WTC11 (cell line): ENCODE measurements around the gene ODAD4. TPM values are rescaled to one million over a fixed set of nuclear protein-coding genes. Genes with fewer than 3 reads are reported as not detected.

Experiments
- ATAC-seq: fragments of 200-7000 bp; cut with Tn5 transposase; 2 replicates; pipeline ENCODE4 v1.10.0; 2021; ENCODE audit warnings: mild to moderate bottlenecking, moderate library complexity
- CTCF ChIA-PET: fragments of 300-600 bp; sonication (Branson Sonifier 250); formaldehyde crosslinking; loops from one replicate; lab custom pipeline; 2021; ENCODE audit warnings: antibody characterized with exemption; lab: Charles Lee
- POLR2A ChIA-PET: fragments of 350-600 bp; sonication (Branson Sonifier 250); formaldehyde crosslinking; loops from one replicate; lab custom pipeline; 2021; ENCODE audit warnings: antibody characterized with exemption; lab: Charles Lee
- DNase-seq: peaks from one replicate; pipeline ENCODE4 v3.0.0; 2021; ENCODE audit warnings: low spot score
- H3K27ac Mint-ChIP-seq: 2 replicates; pipeline ENCODE4 v1.8.0; 2021; ENCODE audit warnings: mixed read lengths
- H3K27me3 Mint-ChIP-seq: 2 replicates; pipeline ENCODE4 v1.8.0; 2021; ENCODE audit warnings: low read depth, mild to moderate bottlenecking, moderate library complexity, mixed read lengths
- H3K36me3 Mint-ChIP-seq: 2 replicates; pipeline ENCODE4 v1.8.0; 2021; ENCODE audit warnings: mixed read lengths
- H3K4me1 Mint-ChIP-seq: 2 replicates; pipeline ENCODE4 v1.8.0; 2022; ENCODE audit warnings: mixed read lengths
- H3K4me3 Mint-ChIP-seq: 2 replicates; pipeline ENCODE4 v1.8.0; 2021; ENCODE audit warnings: mild to moderate bottlenecking, moderate library complexity, mixed read lengths
- H3K9me3 Mint-ChIP-seq: 2 replicates; pipeline ENCODE4 v1.8.0; 2021; ENCODE audit warnings: mixed read lengths
- ELF4 ChIP-seq: sonication (generic); formaldehyde crosslinking; IDR thresholded peaks from 2 replicates; pipeline ENCODE4 v1.8.1; 2022; ENCODE audit warnings: low read depth, mild to moderate bottlenecking, moderate library complexity, missing genetic modification reagents
- ERG ChIP-seq: fragments of 250-450 bp; sonication (Bioruptor Pico); IDR thresholded peaks from 2 replicates; pipeline ENCODE4 v1.8.0; 2021; ENCODE audit warnings: mild to moderate bottlenecking
- ETV6 ChIP-seq: sonication (generic); formaldehyde crosslinking; IDR thresholded peaks from 2 replicates; pipeline ENCODE4 v1.8.1; 2022; ENCODE audit warnings: mild to moderate bottlenecking, missing genetic modification reagents
- FOXK1 ChIP-seq: sonication (generic); formaldehyde crosslinking; IDR thresholded peaks from 2 replicates; pipeline ENCODE4 v1.8.0; 2022; ENCODE audit warnings: mild to moderate bottlenecking, moderate library complexity, missing genetic modification reagents
- GRHL2 ChIP-seq: fragments of 250-450 bp; sonication (Bioruptor Pico); IDR thresholded peaks from 2 replicates; pipeline ENCODE4 v1.8.0; 2022; ENCODE audit warnings: mild to moderate bottlenecking, moderate library complexity; ENCODE audit not compliant: insufficient replicate concordance, severe bottlenecking
- IRF2 ChIP-seq: sonication (generic); formaldehyde crosslinking; IDR thresholded peaks from 2 replicates; pipeline ENCODE4 v1.8.0; 2022; ENCODE audit warnings: low read depth, missing genetic modification reagents, borderline replicate concordance
- MAX ChIP-seq: sonication (generic); formaldehyde crosslinking; IDR thresholded peaks from 2 replicates; pipeline ENCODE4 v1.8.0; 2022; ENCODE audit warnings: mild to moderate bottlenecking, missing genetic modification reagents
- OVOL2 ChIP-seq: fragments of 250-450 bp; sonication (Bioruptor Pico); IDR thresholded peaks from 2 replicates; pipeline ENCODE4 v1.9.0; 2021; ENCODE audit warnings: mild to moderate bottlenecking, borderline replicate concordance
- SP1 ChIP-seq: sonication (generic); formaldehyde crosslinking; conservative IDR thresholded peaks from 2 replicates; pipeline ENCODE4 v1.8.1; 2022; ENCODE audit warnings: missing genetic modification reagents
- TEAD4 ChIP-seq: sonication (generic); formaldehyde crosslinking; IDR thresholded peaks from 2 replicates; pipeline ENCODE4 v1.8.0; 2022; ENCODE audit warnings: mild to moderate bottlenecking, missing genetic modification reagents
- TP53 ChIP-seq: sonication (generic); formaldehyde crosslinking; IDR thresholded peaks from 2 replicates; pipeline ENCODE4 v1.8.1; 2023; ENCODE audit warnings: mild to moderate bottlenecking, missing genetic modification reagents
- USF2 ChIP-seq: sonication (generic); formaldehyde crosslinking; IDR thresholded peaks from 2 replicates; pipeline ENCODE4 v1.8.1; 2023; ENCODE audit warnings: mild to moderate bottlenecking, missing genetic modification reagents, moderate library complexity
- ZNF121 ChIP-seq: sonication (generic); formaldehyde crosslinking; IDR thresholded peaks from 2 replicates; pipeline ENCODE4 v1.8.0; 2023; ENCODE audit warnings: missing genetic modification reagents
- ZNF512 ChIP-seq: sonication (generic); formaldehyde crosslinking; IDR thresholded peaks from 2 replicates; pipeline ENCODE4 v1.8.1; 2022; ENCODE audit warnings: missing genetic modification reagents, borderline replicate concordance
- ZNF671 ChIP-seq: fragments of 250-450 bp; sonication (Bioruptor Pico); IDR thresholded peaks from 2 replicates; pipeline ENCODE4 v1.8.0; 2021; ENCODE audit warnings: mild to moderate bottlenecking
- total RNA-seq: library from RNA; stranded (reverse); gene quantifications from 3 replicates; pipeline ENCODE4 v1.2.3, GENCODE V29; 2021
- TF ChIP-seq, protein P1 (sequence below): sonication (generic); formaldehyde crosslinking; IDR thresholded peaks from 2 replicates; pipeline ENCODE4 v1.8.1; 2022; ENCODE audit warnings: low read depth, mild to moderate bottlenecking, moderate library complexity, missing genetic modification reagents, borderline replicate concordance
- TF ChIP-seq, protein P2 (sequence below): fragments of 250-450 bp; sonication (Bioruptor Pico); IDR thresholded peaks from 2 replicates; pipeline ENCODE4 v1.9.0; 2021; ENCODE audit warnings: mild to moderate bottlenecking, borderline replicate concordance
- TF ChIP-seq, protein P3 (sequence below): sonication (generic); formaldehyde crosslinking; IDR thresholded peaks from 2 replicates; pipeline ENCODE4 v1.8.1; 2022; ENCODE audit warnings: mild to moderate bottlenecking, moderate library complexity, missing genetic modification reagents
- TF ChIP-seq, protein P4 (sequence below): sonication (generic); formaldehyde crosslinking; IDR thresholded peaks from 2 replicates; pipeline ENCODE4 v1.8.1; 2023; ENCODE audit warnings: mild to moderate bottlenecking, missing genetic modification reagents
- TF ChIP-seq, protein P5 (sequence below): sonication (generic); formaldehyde crosslinking; IDR thresholded peaks from 2 replicates; pipeline ENCODE4 v1.8.0; 2022; ENCODE audit warnings: mild to moderate bottlenecking, missing genetic modification reagents

Gene ODAD4
- total RNA-seq, 1 experiment from 2014 or later = 1.9 TPM

DNA sequence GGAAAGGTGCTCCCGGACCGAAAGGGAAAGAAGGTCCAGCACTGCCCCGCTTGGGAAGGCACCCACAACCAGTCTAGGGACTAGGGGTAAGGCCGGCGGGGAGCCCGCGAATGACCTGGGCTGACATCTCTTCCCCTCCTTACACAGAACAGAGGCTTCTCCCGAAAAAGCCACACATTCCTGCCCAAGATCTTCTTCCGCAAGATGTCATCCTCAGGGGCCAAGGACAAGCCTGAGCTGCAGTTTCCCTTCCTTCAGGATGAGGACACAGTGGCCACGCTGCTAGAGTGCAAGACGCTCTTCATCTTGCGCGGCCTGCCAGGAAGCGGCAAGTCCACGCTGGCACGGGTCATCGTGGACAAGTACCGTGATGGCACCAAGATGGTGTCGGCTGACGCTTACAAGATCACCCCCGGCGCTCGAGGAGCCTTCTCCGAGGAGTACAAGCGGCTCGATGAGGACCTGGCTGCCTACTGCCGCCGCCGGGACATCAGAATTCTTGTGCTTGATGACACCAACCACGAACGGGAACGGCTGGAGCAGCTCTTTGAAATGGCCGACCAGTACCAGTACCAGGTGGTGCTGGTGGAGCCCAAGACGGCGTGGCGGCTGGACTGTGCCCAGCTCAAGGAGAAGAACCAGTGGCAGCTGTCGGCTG lies 37.6 kb downstream of the ODAD4 start:
- DNase-seq = no peak
- Mint-ChIP-seq H3K4me1 (peaks cover 18% of the 10 kb centered on the region), H3K27me3 (peaks cover 8% of the 10 kb centered on the region), H3K4me3 (peak overlapping the region; percentile 64), H3K27ac (peak overlapping the region; percentile 47; the same call in 1 of the 2 replicates), H3K9me3 (no peaks in the 10 kb centered on the region), H3K36me3 (peaks cover 10% of the 10 kb centered on the region)
- no peak for ATAC-seq
- TF ChIP-seq TEAD4 = no peak
- no peak for TF ChIP-seq SP1
- TF ChIP-seq, protein P1, sequence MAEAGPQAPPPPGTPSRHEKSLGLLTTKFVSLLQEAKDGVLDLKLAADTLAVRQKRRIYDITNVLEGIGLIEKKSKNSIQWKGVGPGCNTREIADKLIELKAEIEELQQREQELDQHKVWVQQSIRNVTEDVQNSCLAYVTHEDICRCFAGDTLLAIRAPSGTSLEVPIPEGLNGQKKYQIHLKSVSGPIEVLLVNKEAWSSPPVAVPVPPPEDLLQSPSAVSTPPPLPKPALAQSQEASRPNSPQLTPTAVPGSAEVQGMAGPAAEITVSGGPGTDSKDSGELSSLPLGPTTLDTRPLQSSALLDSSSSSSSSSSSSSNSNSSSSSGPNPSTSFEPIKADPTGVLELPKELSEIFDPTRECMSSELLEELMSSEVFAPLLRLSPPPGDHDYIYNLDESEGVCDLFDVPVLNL (CRISPR knock-in tag) = no peak
- TF ChIP-seq ERG = no peak
- no peak for TF ChIP-seq ELF4 (CRISPR knock-in tag)
- TF ChIP-seq ZNF512 (CRISPR knock-in tag) = no peak
- TF ChIP-seq MAX (CRISPR knock-in tag) = no peak
- TF ChIP-seq, protein P2, sequence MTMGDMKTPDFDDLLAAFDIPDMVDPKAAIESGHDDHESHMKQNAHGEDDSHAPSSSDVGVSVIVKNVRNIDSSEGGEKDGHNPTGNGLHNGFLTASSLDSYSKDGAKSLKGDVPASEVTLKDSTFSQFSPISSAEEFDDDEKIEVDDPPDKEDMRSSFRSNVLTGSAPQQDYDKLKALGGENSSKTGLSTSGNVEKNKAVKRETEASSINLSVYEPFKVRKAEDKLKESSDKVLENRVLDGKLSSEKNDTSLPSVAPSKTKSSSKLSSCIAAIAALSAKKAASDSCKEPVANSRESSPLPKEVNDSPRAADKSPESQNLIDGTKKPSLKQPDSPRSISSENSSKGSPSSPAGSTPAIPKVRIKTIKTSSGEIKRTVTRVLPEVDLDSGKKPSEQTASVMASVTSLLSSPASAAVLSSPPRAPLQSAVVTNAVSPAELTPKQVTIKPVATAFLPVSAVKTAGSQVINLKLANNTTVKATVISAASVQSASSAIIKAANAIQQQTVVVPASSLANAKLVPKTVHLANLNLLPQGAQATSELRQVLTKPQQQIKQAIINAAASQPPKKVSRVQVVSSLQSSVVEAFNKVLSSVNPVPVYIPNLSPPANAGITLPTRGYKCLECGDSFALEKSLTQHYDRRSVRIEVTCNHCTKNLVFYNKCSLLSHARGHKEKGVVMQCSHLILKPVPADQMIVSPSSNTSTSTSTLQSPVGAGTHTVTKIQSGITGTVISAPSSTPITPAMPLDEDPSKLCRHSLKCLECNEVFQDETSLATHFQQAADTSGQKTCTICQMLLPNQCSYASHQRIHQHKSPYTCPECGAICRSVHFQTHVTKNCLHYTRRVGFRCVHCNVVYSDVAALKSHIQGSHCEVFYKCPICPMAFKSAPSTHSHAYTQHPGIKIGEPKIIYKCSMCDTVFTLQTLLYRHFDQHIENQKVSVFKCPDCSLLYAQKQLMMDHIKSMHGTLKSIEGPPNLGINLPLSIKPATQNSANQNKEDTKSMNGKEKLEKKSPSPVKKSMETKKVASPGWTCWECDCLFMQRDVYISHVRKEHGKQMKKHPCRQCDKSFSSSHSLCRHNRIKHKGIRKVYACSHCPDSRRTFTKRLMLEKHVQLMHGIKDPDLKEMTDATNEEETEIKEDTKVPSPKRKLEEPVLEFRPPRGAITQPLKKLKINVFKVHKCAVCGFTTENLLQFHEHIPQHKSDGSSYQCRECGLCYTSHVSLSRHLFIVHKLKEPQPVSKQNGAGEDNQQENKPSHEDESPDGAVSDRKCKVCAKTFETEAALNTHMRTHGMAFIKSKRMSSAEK (CRISPR knock-in tag) = no peak
- TF ChIP-seq FOXK1 (CRISPR knock-in tag) = no peak
- TF ChIP-seq USF2 (CRISPR knock-in tag) = no peak
- TF ChIP-seq, protein P3, sequence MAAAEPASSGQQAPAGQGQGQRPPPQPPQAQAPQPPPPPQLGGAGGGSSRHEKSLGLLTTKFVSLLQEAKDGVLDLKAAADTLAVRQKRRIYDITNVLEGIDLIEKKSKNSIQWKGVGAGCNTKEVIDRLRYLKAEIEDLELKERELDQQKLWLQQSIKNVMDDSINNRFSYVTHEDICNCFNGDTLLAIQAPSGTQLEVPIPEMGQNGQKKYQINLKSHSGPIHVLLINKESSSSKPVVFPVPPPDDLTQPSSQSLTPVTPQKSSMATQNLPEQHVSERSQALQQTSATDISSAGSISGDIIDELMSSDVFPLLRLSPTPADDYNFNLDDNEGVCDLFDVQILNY = no peak
- TF ChIP-seq ZNF671 = no peak
- TF ChIP-seq, protein P4, sequence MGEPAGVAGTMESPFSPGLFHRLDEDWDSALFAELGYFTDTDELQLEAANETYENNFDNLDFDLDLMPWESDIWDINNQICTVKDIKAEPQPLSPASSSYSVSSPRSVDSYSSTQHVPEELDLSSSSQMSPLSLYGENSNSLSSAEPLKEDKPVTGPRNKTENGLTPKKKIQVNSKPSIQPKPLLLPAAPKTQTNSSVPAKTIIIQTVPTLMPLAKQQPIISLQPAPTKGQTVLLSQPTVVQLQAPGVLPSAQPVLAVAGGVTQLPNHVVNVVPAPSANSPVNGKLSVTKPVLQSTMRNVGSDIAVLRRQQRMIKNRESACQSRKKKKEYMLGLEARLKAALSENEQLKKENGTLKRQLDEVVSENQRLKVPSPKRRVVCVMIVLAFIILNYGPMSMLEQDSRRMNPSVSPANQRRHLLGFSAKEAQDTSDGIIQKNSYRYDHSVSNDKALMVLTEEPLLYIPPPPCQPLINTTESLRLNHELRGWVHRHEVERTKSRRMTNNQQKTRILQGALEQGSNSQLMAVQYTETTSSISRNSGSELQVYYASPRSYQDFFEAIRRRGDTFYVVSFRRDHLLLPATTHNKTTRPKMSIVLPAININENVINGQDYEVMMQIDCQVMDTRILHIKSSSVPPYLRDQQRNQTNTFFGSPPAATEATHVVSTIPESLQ (CRISPR knock-in tag) = no peak
- TF ChIP-seq, protein P5, sequence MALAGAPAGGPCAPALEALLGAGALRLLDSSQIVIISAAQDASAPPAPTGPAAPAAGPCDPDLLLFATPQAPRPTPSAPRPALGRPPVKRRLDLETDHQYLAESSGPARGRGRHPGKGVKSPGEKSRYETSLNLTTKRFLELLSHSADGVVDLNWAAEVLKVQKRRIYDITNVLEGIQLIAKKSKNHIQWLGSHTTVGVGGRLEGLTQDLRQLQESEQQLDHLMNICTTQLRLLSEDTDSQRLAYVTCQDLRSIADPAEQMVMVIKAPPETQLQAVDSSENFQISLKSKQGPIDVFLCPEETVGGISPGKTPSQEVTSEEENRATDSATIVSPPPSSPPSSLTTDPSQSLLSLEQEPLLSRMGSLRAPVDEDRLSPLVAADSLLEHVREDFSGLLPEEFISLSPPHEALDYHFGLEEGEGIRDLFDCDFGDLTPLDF (CRISPR knock-in tag) = no peak
- TF ChIP-seq TP53 (CRISPR knock-in tag) = no peak
- no peak for TF ChIP-seq GRHL2 (CRISPR knock-in tag)
- no peak for TF ChIP-seq IRF2 (CRISPR knock-in tag)
- no peak for TF ChIP-seq ZNF121
- no peak for TF ChIP-seq ETV6 (CRISPR knock-in tag)
- no peak for TF ChIP-seq OVOL2 (CRISPR knock-in tag)
- ChIA-PET CTCF (interaction anchor here (0.6 to 1.5 kb wide), 5 partner anchors 8 to 133 kb away, joined by 3 to 4 read pairs (median 3); partner anchors contain the start of gene ODAD4), POLR2A (interaction anchor here (1.3 to 2.6 kb wide), 2 partner anchors 37 to 103 kb away, joined by 4 to 7 read pairs; partner anchors contain the start of genes KLHL11 and ODAD4)
